Cerebellar nuclear complex (tissue), 1 donor: Measurements from ENCODE around the gene SHISA7.

Experiments
- DNase-seq, 2 experiments: peaks; one replicate each; lab custom pipeline; 2025; lab: John Stamatoyannopoulos, UW

SHISA7 gene

DNA sequence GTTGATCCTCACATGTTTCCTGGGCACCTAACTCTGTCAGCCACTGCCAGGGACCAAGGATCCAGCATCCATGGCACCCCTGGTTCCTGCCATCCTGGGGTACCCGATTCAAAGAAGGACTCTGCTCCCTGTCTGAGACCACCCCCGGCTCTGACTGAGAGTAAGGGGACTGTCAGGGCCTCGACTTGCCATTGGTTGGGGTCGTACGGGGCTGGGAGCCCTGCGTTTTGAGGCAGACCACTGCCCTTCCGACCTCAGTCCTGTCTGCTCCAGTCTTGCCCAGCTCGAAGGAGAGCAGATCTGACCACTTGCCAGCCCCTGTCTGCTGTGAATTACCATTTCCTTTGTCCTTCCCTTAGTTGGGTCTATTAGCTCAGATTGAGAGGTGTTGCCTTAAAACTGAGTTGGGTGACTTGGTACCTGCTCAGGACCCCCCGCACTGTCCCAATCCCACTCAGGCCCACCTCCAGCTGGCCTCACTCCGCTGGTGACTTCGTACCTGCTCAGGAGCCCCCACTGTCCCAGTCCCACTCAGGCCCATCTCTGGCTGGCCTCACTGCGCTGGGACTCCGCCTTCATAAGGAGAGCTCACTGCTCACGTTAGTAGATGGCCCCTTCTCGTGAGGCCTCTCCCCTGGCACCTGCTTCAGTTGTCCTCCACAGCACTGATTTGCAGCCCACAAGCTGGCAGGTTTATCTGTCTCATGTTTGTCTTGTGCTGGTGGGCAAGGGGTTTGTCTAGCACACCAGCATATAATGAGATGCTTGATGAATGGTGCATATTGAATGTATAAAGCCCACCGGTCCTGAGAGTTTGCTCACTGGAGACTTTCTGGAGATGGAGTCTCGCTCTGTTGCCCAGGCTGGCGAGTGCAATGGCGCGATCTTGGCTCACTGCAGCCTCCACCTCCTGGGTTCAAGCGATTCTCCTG, 53.4 kb downstream of the SHISA7 start:
- DNase-seq = no peak

DNA sequence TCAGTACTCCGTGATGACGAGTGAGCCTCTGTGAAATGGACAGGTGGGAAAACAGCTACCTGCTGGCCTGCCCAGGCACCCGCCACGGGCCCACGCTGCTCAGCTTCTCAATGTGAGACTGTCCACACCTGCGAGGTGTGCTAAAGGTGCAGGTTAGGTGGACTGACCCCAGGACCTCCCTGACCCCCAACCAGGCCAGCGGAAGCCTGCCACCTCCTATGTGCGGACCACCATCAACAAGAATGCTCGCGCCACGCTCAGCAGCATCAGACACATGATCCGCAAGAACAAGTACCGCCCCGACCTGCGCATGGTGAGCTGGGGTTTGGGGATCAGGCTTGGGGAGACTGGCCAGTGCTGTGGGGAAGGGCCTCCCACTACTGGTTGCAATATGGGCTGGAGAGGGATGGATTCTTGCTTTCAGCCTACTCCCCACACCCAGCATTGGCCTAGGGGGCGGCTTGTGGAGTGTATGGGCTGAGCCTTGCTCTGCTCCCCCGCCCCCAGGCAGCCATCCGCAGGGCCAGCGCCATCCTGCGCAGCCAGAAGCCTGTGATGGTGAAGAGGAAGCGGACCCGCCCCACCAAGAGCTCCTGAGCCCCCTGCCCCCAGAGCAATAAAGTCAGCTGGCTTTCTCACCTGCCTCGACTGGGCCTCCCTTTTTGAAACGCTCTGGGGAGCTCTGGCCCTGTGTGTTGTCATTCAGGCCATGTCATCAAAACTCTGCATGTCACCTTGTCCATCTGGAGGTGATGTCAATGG, 55.2 kb downstream of the SHISA7 start:
- DNase-seq = no peak

DNA sequence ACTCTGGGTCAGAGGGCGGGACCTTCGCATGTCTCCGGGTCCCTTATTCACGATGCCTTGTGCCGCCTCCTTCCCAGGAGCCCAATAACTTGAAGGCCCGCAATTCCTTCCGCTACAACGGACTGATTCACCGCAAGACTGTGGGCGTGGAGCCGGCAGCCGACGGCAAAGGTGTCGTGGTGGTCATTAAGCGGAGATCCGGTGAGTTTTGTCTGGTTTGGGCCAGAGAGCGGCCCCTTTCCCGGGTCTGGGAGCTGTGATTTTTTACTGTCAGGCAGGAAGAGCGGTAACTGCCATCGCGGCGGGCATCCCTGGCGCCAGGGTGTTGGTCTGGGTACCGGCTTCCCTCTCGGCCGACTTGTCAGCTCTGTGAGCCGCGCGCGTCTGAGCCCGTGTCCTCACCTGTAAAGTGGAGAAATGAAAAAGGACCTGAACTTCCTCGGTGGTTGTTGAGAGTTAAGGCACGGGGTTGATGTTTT, 56.6 kb downstream of the SHISA7 start:
- no peak for DNase-seq

DNA sequence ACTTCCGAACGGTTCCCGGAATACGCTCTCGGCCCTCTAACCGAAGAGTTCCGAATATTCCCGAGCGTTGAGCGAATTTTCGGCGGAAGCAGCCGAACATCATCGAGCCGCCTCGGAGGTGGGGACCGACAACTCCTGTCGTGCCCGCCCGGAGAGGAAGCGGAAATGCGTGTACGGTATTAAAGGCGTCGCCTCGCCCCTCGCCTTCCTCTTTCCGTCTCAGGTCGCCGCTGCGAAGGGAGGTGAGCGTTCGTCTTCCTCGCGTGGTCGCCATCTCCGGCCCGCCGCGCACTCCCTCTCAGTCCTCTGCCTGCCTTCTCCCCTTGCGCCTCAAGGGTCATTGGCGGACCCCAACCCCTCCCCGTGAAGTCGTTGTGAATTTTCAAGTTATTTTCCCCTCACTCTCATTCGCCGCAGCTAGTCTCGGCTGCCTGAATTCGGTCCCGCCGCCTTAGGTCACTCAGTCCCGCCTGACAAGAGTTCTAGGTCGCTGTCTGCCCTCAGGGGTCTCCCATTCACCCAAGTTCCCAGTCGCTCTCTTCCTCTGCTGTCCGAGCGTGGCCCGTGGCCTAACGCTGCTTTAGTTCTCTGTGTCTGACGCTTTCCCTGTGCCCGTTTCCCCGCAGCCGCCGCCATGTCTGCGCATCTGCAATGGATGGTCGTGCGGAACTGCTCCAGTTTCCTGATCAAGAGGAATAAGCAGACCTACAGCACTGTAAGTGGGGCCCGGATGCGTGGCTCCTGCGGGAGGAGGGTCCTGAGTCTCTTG, 57.2 kb downstream of the SHISA7 start, which contains the start of gene RPL28:
TSS of gene RPL28 (plus strand) at position 209 of the 769 bp plus-strand sequence. CDS start at position 635, 426 bp downstream.
- peak; percentile 73 to 94 for DNase-seq

DNA sequence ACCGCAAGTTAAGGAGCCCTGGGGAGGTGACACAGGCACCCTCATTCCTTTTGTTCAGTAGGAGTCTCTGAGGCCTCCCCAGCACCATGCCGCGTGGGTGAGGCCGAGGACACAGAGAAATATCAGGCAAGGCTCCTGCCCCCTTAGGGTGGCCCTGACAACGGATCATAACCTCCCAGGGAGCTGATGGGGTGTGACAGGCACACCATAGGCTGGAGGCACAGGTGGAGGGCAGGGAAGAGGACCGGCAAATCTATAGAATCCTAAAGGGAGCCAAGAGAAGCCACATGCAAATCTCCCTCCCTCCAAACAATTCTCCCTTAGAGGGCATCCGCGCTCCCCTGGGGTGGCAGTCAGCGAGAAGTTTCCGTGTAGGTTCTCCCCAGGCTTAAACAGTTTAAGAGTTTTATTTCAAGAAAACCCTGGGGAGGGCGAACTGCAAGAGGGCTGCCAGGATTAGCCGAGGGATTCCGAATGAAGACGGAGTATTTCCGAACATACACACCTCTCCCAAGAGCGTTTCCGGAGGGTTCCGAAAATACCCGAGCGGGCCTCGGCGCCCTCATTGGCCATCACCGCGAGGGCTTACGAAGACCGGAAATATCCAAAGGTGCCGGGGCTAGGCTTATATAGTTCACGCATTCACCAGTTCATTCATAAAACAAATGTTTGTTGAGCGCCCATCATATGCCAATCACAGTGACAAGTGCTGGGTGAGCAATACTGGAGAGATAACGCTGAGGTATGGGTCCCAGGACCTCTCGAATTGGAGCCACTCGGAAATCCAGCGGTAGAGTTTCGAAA, 58.0 kb downstream of the SHISA7 start:
- DNase-seq = peak; percentile 43 to 92

DNA sequence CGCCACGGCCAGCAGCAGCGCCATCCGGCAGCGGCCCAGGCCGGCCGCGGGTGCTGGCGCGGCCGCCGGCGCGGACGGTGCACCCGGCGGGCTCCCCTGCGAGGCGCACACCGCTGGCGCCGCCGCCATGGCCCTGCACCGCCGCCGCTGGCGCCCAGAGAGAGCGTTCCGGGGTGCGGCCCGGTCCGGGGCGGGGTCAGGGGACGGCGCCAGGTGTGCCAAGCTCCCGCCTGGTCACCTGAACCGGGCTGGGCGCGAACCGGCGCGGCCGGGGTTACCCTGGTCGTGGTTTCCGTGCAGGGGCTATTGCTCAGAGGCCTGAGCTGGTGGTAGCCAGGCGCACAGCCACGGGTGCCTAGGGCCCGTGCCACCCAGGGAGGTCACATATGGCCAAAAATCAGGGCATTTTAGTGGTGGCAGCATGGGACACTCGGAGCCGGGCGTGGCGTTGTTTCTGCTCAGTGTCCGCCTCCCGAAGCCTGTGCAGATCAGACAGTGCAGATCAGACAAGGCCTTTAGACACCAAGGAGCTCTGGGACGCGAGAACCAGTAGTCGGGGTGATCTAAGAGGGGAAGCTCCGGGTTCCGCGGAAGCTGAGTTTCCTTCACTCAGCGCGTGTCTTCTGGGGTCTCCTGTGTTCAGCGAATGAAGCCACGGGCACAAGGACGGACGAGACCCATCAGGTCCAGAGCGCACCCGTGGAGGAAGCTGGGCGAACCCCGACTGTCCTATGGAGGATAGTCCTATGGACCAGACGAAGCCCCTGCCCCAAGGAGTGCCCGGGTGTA, 58.8 kb downstream of the SHISA7 start, which contains the start of gene TMEM238:
TSS of gene TMEM238 (minus strand) at position 162 of the 789 bp plus-strand sequence. CDS start at position 129, 33 bp downstream.
- DNase-seq = no peak

DNA sequence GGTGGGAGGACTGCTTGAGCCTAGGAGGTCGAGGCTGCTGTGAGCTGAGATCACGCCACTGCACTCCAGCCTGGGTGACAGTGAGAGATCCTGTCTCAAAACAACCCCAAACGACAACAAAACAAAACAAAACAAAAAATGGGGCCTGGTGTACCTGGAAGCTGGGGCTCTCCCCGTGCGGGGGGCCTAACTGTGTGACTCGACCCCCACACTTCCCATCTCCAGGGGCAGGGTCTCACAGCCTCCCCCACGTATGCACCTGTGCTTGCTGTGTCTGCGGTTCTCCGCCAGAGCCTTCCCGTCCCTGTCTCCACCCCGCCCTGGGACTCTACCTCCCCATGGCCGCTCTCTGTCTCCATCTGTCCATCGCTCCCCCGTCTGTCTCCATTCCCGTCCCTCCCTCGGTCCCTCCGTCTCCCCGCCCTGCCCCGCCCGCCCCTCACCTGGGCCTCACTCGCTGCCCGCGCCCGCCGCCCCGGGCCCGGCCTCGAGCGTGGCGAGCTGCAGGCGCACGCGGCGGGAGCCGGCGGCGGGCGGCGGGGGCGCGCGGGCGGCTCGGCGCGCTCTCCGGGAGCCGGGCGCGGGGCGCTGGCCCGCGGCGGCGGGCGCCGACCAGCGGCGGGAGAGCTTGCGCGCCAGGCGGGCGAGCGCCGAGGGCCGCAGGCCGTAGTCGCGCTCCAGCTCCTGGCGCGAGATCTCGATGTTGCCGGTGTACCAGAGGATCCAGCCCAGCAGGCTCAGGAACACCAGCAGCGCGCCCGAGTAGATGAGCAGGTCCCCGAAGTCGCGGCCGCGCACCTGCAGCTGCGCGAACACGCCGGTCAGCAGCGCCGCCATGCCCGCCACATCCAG, 59.6 kb downstream of the SHISA7 start:
- no peak for DNase-seq

DNA sequence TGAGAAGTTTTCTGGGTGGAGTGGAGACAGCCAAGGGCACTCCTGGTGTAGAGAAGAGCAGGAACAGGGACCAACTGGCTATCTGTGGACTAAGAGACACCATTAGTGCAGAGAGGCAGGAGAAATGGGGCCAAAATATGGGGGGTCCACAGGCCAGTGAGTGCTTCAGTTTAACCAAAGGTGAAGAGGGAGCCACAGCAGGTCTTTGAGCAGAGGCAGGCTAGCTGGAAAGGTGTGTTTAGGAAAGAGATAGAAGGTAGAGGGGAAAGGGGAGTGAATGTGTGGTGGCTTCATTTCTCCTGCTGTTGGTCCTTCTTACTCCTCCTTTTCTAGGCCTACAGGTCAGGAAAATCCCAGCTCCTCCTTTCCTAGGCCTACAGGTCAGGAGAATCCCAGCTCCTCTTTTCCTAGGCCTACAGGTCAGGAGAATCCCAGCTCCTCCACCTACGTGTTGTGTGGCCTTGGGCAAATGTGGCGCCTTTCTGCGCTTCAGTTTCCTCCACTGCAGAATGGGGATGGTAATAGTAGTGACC, 60.5 kb downstream of the SHISA7 start:
- no peak for DNase-seq

DNA sequence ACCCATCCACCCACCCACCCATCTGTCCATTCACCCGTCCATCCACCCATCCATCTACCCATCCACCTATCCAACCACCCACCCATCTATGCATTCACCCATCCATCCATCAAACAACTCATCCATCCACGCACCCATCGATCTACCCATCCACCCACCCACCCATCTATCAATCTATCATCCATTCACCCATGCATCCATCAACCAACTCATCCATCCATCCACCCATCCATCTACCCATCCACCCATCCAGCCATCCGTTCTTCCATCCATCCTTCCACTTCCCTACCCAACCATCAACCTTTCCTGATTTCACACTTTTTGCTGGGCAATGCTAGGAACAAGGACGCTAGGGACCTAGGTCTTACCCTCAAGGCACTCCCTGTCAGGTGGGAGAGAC, 61.1 kb downstream of the SHISA7 start:
- DNase-seq = no peak

DNA sequence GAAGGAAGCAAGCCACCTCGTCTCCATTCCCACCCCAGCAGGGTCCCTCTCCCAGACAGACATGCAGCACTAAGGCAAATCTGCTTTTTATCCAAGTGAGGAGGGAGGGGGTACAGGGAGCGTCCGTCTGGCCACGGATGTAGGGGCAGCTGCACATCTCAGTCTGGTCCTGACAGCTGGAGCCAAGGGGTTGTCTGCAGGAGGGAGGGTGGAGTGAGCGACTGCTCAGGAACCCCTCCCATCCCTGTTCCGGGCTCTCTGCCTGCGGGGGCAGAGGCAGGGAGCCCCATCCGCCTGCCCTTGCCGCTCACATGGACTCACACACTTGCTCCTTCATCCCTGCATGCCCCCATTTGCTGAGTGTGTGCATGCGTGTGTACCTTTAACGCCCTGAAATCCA, 63.9 kb downstream of the SHISA7 start:
- DNase-seq = no peak
